K562 (cell line): ENCODE data around the gene DTX3. TPM values are rescaled to one million over a fixed set of nuclear protein-coding genes. Genes with fewer than 3 reads are reported as not detected.

Experiments used
- ARID3A ChIP-seq: IDR thresholded peaks from 2 replicates; pipeline ENCODE4 v1.6.1; 2012; ENCODE audit warnings: low read depth, low read length, improper control_type of control experiment, borderline replicate concordance
- CTBP1 ChIP-seq: fragments of 450-650 bp; IDR thresholded peaks from 2 replicates; pipeline ENCODE4 v1.6.1; 2016; ENCODE audit warnings: borderline replicate concordance
- FOSL1 ChIP-seq: fragments of 200-800 bp; sonication (Bioruptor generic); conservative IDR thresholded peaks from 2 replicates; pipeline ENCODE4 v1.6.1; 2016; ENCODE audit warnings: missing genetic modification characterization, missing compliant biosample characterization
- GATA2 ChIP-seq: sonication (generic); formaldehyde crosslinking; IDR thresholded peaks from 2 replicates; pipeline ENCODE4 v1.4.0; 2020; ENCODE audit warnings: mild to moderate bottlenecking, missing genetic modification reagents
- GATAD2B ChIP-seq: fragments of 450-650 bp; IDR thresholded peaks from 2 replicates; pipeline ENCODE4 v1.6.1; 2017; ENCODE audit warnings: mild to moderate bottlenecking, borderline replicate concordance
- HDAC8 ChIP-seq: fragments of 450-650 bp; IDR thresholded peaks from 2 replicates; pipeline ENCODE4 v1.6.1; 2016; ENCODE audit warnings: mild to moderate bottlenecking, missing genetic modification characterization, moderate library complexity, missing compliant biosample characterization
- HMG20A ChIP-seq: fragments of 450-650 bp; formaldehyde crosslinking; conservative IDR thresholded peaks from 2 replicates; pipeline ENCODE4 v1.4.0; 2020; ENCODE audit warnings: mild to moderate bottlenecking, mixed read lengths
- L3MBTL2 ChIP-seq: fragments of 450-650 bp; IDR thresholded peaks from 2 replicates; pipeline ENCODE4 v1.6.1; 2016; ENCODE audit warnings: mild to moderate bottlenecking, moderate library complexity
- MAZ ChIP-seq, 2 experiments: fragments of 450-650 bp in 1 of 2; sonication (generic) in 1 of 2; formaldehyde crosslinking; IDR thresholded peaks in 1 of 2; conservative IDR thresholded peaks in 1 of 2; 2 replicates each; pipeline versions ENCODE4 v1.4.0 to v1.5.0; 2020; ENCODE audit warnings: mild to moderate bottlenecking in 1 of 2, missing genetic modification reagents in 1 of 2
- MNT ChIP-seq, 2 experiments: fragments of 450-650 bp; conservative IDR thresholded peaks; 2 replicates each; pipeline ENCODE4 v1.6.1; 2017; ENCODE audit warnings: mild to moderate bottlenecking in 2 of 2, moderate library complexity in 2 of 2
- POLR2B ChIP-seq: fragments of 450-650 bp; IDR thresholded peaks from 2 replicates; pipeline ENCODE4 v1.6.1; 2018; ENCODE audit warnings: low read depth; ENCODE audit not compliant: partially characterized antibody
- RNF2 ChIP-seq: sonication (generic); IDR thresholded peaks from 2 replicates; pipeline ENCODE4 v1.6.1; 2016
- SMAD4 ChIP-seq: fragments of 250-450 bp; sonication (Bioruptor Pico); conservative IDR thresholded peaks from 2 replicates; pipeline ENCODE4 v1.8.0; 2021; ENCODE audit warnings: inconsistent platforms, mild to moderate bottlenecking, moderate library complexity
- STAG1 ChIP-seq: sonication (generic); formaldehyde crosslinking; IDR thresholded peaks from 2 replicates; pipeline ENCODE4 v1.5.0; 2020; ENCODE audit warnings: missing genetic modification reagents, borderline replicate concordance
- ZKSCAN1 ChIP-seq: fragments of 150-350 bp; IDR thresholded peaks from 2 replicates; pipeline ENCODE4 v1.6.1; 2016; ENCODE audit warnings: low read depth, low read length
- ZNF395 ChIP-seq: fragments of 200-800 bp; sonication (Bioruptor generic); IDR thresholded peaks from 2 replicates; pipeline ENCODE4 v1.6.1; 2017; ENCODE audit warnings: missing genetic modification characterization, missing compliant biosample characterization
- ZNF398 ChIP-seq: fragments of 250-450 bp; sonication (Bioruptor Pico); IDR thresholded peaks from 2 replicates; pipeline ENCODE4 v1.8.0; 2021; ENCODE audit warnings: moderate library complexity, mild to moderate bottlenecking, inconsistent platforms
- polyA plus RNA-seq, 8 experiments: library from polyadenylated mRNA; depleted of rRNA in 4 of 8; stranded (reverse) in 5 of 8; unstranded in 3 of 8; fragments of >200 nt; fragmentation: Nextera tagmentation in 2 of 8; fragmentation: Illumina TruSeq in 1 of 8; extraction: Ambion mirVana in 2 of 8; extraction: Trizol in 1 of 8; gene quantifications; 2 replicates each; pipeline versions ENCODE4 v1.2.1 to v1.2.3, GENCODE V29; 2011 to 2014; ENCODE audit warnings: inconsistent platforms in 1 of 8, missing spikeins in 1 of 8
- total RNA-seq, 7 experiments: library from RNA; depleted of rRNA in 6 of 7; stranded (reverse); fragments of >200 nt in 6 of 7; fragmentation: Illumina TruSeq in 2 of 7; extraction: Trizol in 2 of 7; gene quantifications; 2 replicates each; pipeline versions ENCODE4 v1.2.1 to v1.2.3, GENCODE V29; 2011 to 2021; ENCODE audit warnings: low replicate concordance in 1 of 7

The DTX3 gene
- total and polyA plus RNA-seq, 9 of the 15 experiments (the other 6 are each of a cell fraction or from before 2014, with no cell fraction given): 0.03 to 0.09 (median 0.06) TPM; not detected in 6

- TF ChIP-seq HMG20A (CRISPR knock-in tag): no peak
- TF ChIP-seq CTBP1: peak; percentile 90
- no peak for TF ChIP-seq ARID3A
- TF ChIP-seq FOSL1 (tag): no peak
- TF ChIP-seq MNT (conservative IDR thresholded peaks at IDR 0.05): peak in 1 of 2 experiments; percentile 60; a peak in 2 of 4 replicates
- peak; percentile 44; the same call in 1 of the 2 replicates for TF ChIP-seq GATAD2B
- peak; percentile 43; the same call in 1 of the 2 replicates for TF ChIP-seq HDAC8 (tag)
- TF ChIP-seq ZKSCAN1: 0 out of 2 replicates have a peak, but pooled peaks have one; percentile 34
- 0 out of 2 replicates have a peak, but pooled peaks have one; percentile 26 for TF ChIP-seq SMAD4 (CRISPR knock-in tag)
- TF ChIP-seq STAG1 (CRISPR knock-in tag): peak; percentile 36; the same call in 1 of the 2 replicates
- TF ChIP-seq GATA2 (CRISPR knock-in tag): no peak
- TF ChIP-seq RNF2: peak; percentile 82
- no peak for TF ChIP-seq POLR2B
- peak; percentile 97 for TF ChIP-seq L3MBTL2
- peak; percentile 82 to 89 for TF ChIP-seq MAZ (CRISPR knock-in tag; conservative IDR thresholded peaks at IDR 0.05 in 1 of 2, IDR thresholded peaks at IDR 0.05 in 1 of 2)
- no peak for TF ChIP-seq ZNF398
- 0 out of 2 replicates have a peak, but pooled peaks have one; percentile 33 for TF ChIP-seq ZNF395 (CRISPR knock-in tag)
Measured at GRCh38 chr12:57632958-57633840, 28.6 kb downstream of the DTX3 start, which contains the start of gene B4GALNT1 (continued).
